Measurements from ENCODE around the gene ALG3.

ALG3 gene

GRCh38 chr3:184239221-184239620 is 9.5 kb downstream of the ALG3 start:
- no peak for DNase-seq (ENCODE audit: low spot score)
- Histone ChIP-seq H3K27ac (ENCODE audit: poor library complexity, severe bottlenecking) (no peak overlapping the region), H3K4me3 (ENCODE audit: severe bottlenecking) (no peak overlapping the region), H3K4me1 (ENCODE audit: insufficient read depth, poor library complexity, severe bottlenecking) (no peaks in the 10 kb centered on the region), H3K9me3 (ENCODE audit: severe bottlenecking) (no peaks in the 10 kb centered on the region), H3K27me3 (ENCODE audit: insufficient read depth, poor library complexity, severe bottlenecking) (no peaks in the 10 kb centered on the region), H3K36me3 (ENCODE audit: low read depth) (peaks cover 11% of the 10 kb centered on the region)
- ATAC-seq (ENCODE audit: low read depth), result no peak
- TF ChIP-seq CTCF (IDR thresholded peaks at IDR 0.05; ENCODE audit: poor library complexity, severe bottlenecking), result no peak

- ATAC-seq (ENCODE audit: low read depth), result no peak
- Histone ChIP-seq H3K36me3 (ENCODE audit: low read depth) (peaks cover 8% of the 10 kb centered on the region), H3K27me3 (ENCODE audit: insufficient read depth, poor library complexity, severe bottlenecking) (no peaks in the 10 kb centered on the region), H3K27ac (ENCODE audit: poor library complexity, severe bottlenecking) (no peak overlapping the region), H3K4me3 (ENCODE audit: severe bottlenecking) (no peak overlapping the region), H3K4me1 (ENCODE audit: insufficient read depth, poor library complexity, severe bottlenecking) (peaks cover 3% of the 10 kb centered on the region), H3K9me3 (ENCODE audit: severe bottlenecking) (no peaks in the 10 kb centered on the region)
- TF ChIP-seq CTCF (IDR thresholded peaks at IDR 0.05; ENCODE audit: poor library complexity, severe bottlenecking), result no peak
- DNase-seq (ENCODE audit: low spot score), result no peak
These were observed 10.4 kb downstream of the ALG3 start for GRCh38 chr3:184238246-184238818.

DNA sequence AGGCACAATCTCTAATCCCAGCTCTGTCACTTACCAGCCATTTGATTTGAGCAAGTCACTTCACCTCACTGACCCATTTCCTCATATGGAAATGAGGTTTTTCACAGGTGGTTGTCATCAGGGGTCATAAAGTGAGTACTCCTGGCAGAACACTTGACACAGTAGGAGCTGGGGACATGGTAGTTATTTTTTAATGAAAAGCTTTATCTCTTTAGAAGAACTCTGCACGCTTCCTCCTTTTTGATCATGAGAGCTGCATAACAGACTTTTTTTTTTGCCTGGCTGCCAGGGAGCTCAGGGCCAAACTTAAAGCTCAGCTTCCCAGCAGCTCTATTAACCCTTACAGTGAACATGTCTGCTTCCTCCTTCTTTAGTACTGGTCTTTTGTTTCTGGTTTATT is 11.0 kb downstream of the ALG3 start:
- Histone ChIP-seq H3K4me1 (ENCODE audit: insufficient read depth, poor library complexity, severe bottlenecking) (peaks cover 3% of the 10 kb centered on the region), H3K36me3 (ENCODE audit: low read depth) (peaks cover 3% of the 10 kb centered on the region), H3K27me3 (ENCODE audit: insufficient read depth, poor library complexity, severe bottlenecking) (no peaks in the 10 kb centered on the region), H3K4me3 (ENCODE audit: severe bottlenecking) (no peak overlapping the region), H3K27ac (ENCODE audit: poor library complexity, severe bottlenecking) (no peak overlapping the region), H3K9me3 (ENCODE audit: severe bottlenecking) (no peaks in the 10 kb centered on the region)
- no peak for DNase-seq (ENCODE audit: low spot score)
- ATAC-seq (ENCODE audit: low read depth), result no peak
- no peak for TF ChIP-seq CTCF (IDR thresholded peaks at IDR 0.05; ENCODE audit: poor library complexity, severe bottlenecking)

GRCh38 chr3:184237211-184237610 is 11.6 kb downstream of the ALG3 start:
- ATAC-seq (ENCODE audit: low read depth) (no peak), DNase-seq (ENCODE audit: low spot score) (no peak)
- Histone ChIP-seq H3K4me3 (ENCODE audit: severe bottlenecking) (no peak overlapping the region), H3K27ac (ENCODE audit: poor library complexity, severe bottlenecking) (no peak overlapping the region), H3K9me3 (ENCODE audit: severe bottlenecking) (no peaks in the 10 kb centered on the region), H3K27me3 (ENCODE audit: insufficient read depth, poor library complexity, severe bottlenecking) (peaks cover 2% of the 10 kb centered on the region), H3K36me3 (ENCODE audit: low read depth) (no peaks in the 10 kb centered on the region), H3K4me1 (ENCODE audit: insufficient read depth, poor library complexity, severe bottlenecking) (peaks cover 3% of the 10 kb centered on the region)
- TF ChIP-seq CTCF (IDR thresholded peaks at IDR 0.05; ENCODE audit: poor library complexity, severe bottlenecking), result no peak

- H3K4me3 ChIP-seq (ENCODE audit: severe bottlenecking), result no peak overlapping the region
- TF ChIP-seq CTCF (IDR thresholded peaks at IDR 0.05; ENCODE audit: poor library complexity, severe bottlenecking), result no peak
- peaks cover 3% of the 10 kb centered on the region for H3K4me1 ChIP-seq (ENCODE audit: insufficient read depth, poor library complexity, severe bottlenecking)
- no peaks in the 10 kb centered on the region for H3K9me3 ChIP-seq (ENCODE audit: severe bottlenecking)
- no peaks in the 10 kb centered on the region for H3K36me3 ChIP-seq (ENCODE audit: low read depth)
- H3K27ac ChIP-seq (ENCODE audit: poor library complexity, severe bottlenecking), result no peak overlapping the region
- H3K27me3 ChIP-seq (ENCODE audit: insufficient read depth, poor library complexity, severe bottlenecking), result peaks cover 6% of the 10 kb centered on the region
- no peak for DNase-seq (ENCODE audit: low spot score)
- no peak for ATAC-seq (ENCODE audit: low read depth)
These were observed 12.1 kb downstream of the ALG3 start for GRCh38 chr3:184236636-184237035.

Data from RWPE2 (cell line).